OCI-LY1 (cell line): ENCODE measurements around the gene CACNA2D4.

Experiments used
- H2AFZ ChIP-seq: fragments of 200-600 bp; sonication (generic), shearing (Covaris generic); 2 replicates; pipeline ENCODE4 v1.6.0; 2014; ENCODE audit warnings: antibody characterized with exemption, mild to moderate bottlenecking, low read length
- H3F3A ChIP-seq: fragments of 200-600 bp; sonication (generic), shearing (Covaris generic); 2 replicates; pipeline ENCODE4 v1.6.0; 2014; ENCODE audit warnings: mild to moderate bottlenecking, antibody characterized with exemption, low read length, moderate library complexity; ENCODE audit not compliant: insufficient read depth
- H3K27ac ChIP-seq: fragments of 200-600 bp; sonication (generic); 2 replicates; pipeline ENCODE4 v1.5.1; 2014; ENCODE audit warnings: low read length, mixed run types, mild to moderate bottlenecking, low read depth; ENCODE audit not compliant: poor library complexity, severe bottlenecking
- H3K27me3 ChIP-seq: fragments of 200-600 bp; sonication (generic); 2 replicates; pipeline ENCODE4 v1.6.0; 2014; ENCODE audit warnings: antibody characterized with exemption, mild to moderate bottlenecking, low read length, moderate library complexity; ENCODE audit not compliant: insufficient read depth
- H3K36me3 ChIP-seq: fragments of 200-600 bp; sonication (generic); 2 replicates; pipeline ENCODE4 v1.6.1; 2014; ENCODE audit warnings: mild to moderate bottlenecking, antibody characterized with exemption, low read length, moderate library complexity, mixed read lengths; ENCODE audit not compliant: insufficient read depth
- H3K4me1 ChIP-seq: fragments of 200-600 bp; sonication (generic); 2 replicates; pipeline ENCODE4 v1.5.1; 2014; ENCODE audit warnings: mild to moderate bottlenecking, low read length, moderate library complexity; ENCODE audit not compliant: insufficient read depth, severe bottlenecking
- H3K4me2 ChIP-seq: fragments of 200-600 bp; sonication (generic), shearing (Covaris generic); 2 replicates; pipeline ENCODE4 v1.6.1; 2014; ENCODE audit warnings: low read length
- H3K4me3 ChIP-seq: fragments of 200-600 bp; sonication (generic); 2 replicates; pipeline ENCODE4 v1.5.1; 2014; ENCODE audit warnings: low read length, low read depth, mild to moderate bottlenecking, mixed read lengths; ENCODE audit not compliant: poor library complexity, severe bottlenecking
- H3K79me2 ChIP-seq: fragments of 200-600 bp; shearing (Covaris generic); 2 replicates; pipeline ENCODE4 v1.6.1; 2016; ENCODE audit warnings: mixed run types, low read length, mixed read lengths; ENCODE audit not compliant: insufficient read depth
- H3K9ac ChIP-seq: fragments of 200-600 bp; sonication (generic), shearing (Covaris generic); 2 replicates; pipeline ENCODE4 v1.6.1; 2014; ENCODE audit warnings: mild to moderate bottlenecking, low read length, mixed read lengths
- H3K9me2 ChIP-seq: fragments of 200-600 bp; sonication (generic), shearing (Covaris generic); 2 replicates; pipeline ENCODE4 v1.6.1; 2014; ENCODE audit warnings: low read depth, mild to moderate bottlenecking, low read length, mixed read lengths
- H3K9me3 ChIP-seq: fragments of 200-600 bp; shearing (Covaris generic); 2 replicates; pipeline ENCODE4 v1.6.1; 2014; ENCODE audit warnings: low read length, mixed read lengths
- H4K20me1 ChIP-seq: fragments of 200-600 bp; sonication (generic), shearing (Covaris generic); 2 replicates; pipeline ENCODE4 v1.6.0; 2016; ENCODE audit warnings: mild to moderate bottlenecking, low read length; ENCODE audit not compliant: insufficient read depth
- CTCF ChIP-seq: fragments of 200-600 bp; sonication (generic), shearing (Covaris generic); IDR thresholded peaks from 2 replicates; pipeline ENCODE4 v1.5.1; 2017; ENCODE audit warnings: mild to moderate bottlenecking, antibody characterized with exemption, low read length, moderate library complexity, mixed read lengths
- EZH2 ChIP-seq: fragments of 200-600 bp; sonication (generic), shearing (Covaris generic); IDR thresholded peaks from 2 replicates; pipeline ENCODE4 v1.8.0; 2017; ENCODE audit warnings: borderline replicate concordance, mixed run types, mild to moderate bottlenecking, antibody characterized with exemption, low read length, moderate library complexity, mixed read lengths

The CACNA2D4 gene

GRCh38 chr12:1810931-1811280 is 107.5 kb downstream of the CACNA2D4 start:
- Histone ChIP-seq H3K4me2 (no peak overlapping the region), H3K9me2 (no peaks in the 10 kb centered on the region), H3K9ac (no peak overlapping the region), H3K27ac (no peak overlapping the region), H3K4me3 (no peak overlapping the region), H3K79me2 (no peaks in the 10 kb centered on the region), H4K20me1 (no peaks in the 10 kb centered on the region), H2AFZ (no peak overlapping the region), H3K27me3 (0 out of 2 replicates have a peak, but pooled peaks cover 7% of the 10 kb centered on the region), H3F3A (no peaks in the 10 kb centered on the region), H3K9me3 (no peaks in the 10 kb centered on the region), H3K36me3 (no peaks in the 10 kb centered on the region), H3K4me1 (peaks cover 4% of the 10 kb centered on the region)
- TF ChIP-seq EZH2 (no peak), CTCF (no peak)

- Histone ChIP-seq H3K9me3 (no peaks in the 10 kb centered on the region), H3K27ac (no peak overlapping the region), H3K36me3 (no peaks in the 10 kb centered on the region), H3K79me2 (no peaks in the 10 kb centered on the region), H3K4me2 (no peak overlapping the region), H3K4me3 (no peak overlapping the region), H3K9ac (no peak overlapping the region), H3F3A (no peaks in the 10 kb centered on the region), H3K9me2 (no peaks in the 10 kb centered on the region), H3K4me1 (peaks cover 4% of the 10 kb centered on the region), H2AFZ (no peak overlapping the region), H3K27me3 (0 out of 2 replicates have a peak, but pooled peaks cover 4% of the 10 kb centered on the region), H4K20me1 (no peaks in the 10 kb centered on the region)
- TF ChIP-seq CTCF (no peak), EZH2 (no peak)
These were observed 108.1 kb downstream of the CACNA2D4 start for GRCh38 chr12:1810201-1810930.

DNA sequence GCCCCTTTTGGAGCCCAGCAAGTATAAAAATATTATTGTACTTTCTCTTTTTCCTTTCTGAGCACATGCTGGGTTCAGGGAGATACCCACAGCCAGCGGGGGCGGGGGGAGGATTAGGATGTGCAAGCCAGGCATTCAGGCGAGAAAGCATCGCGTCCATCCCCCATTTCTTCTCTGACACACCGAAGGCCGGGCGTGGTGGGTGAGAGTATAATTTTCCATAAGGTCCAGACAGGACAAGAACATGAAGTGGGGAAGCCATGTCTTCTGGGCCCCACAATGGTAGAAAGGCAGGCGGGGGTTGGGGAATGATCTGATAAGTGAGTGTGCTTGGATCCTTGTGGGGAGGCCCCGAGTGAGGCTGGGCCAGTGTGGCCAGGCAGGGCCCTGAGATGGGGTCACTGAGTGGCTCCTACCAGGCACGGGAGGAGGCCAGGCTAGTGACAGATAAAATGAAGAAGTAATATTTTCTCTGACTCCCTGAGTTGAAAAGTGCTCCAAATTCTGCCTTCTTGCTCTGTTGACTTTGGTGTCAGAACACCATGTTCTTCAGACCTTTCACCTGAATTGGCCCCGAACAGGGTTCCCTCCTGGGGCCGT is 108.8 kb downstream of the CACNA2D4 start:
- H3K4me3 ChIP-seq = no peak overlapping the region
- H3F3A ChIP-seq = no peaks in the 10 kb centered on the region
- H3K27me3 ChIP-seq = 0 out of 2 replicates have a peak, but pooled peaks cover 4% of the 10 kb centered on the region
- H4K20me1 ChIP-seq = no peaks in the 10 kb centered on the region
- H2AFZ ChIP-seq = no peak overlapping the region
- H3K9me3 ChIP-seq = no peaks in the 10 kb centered on the region
- H3K79me2 ChIP-seq = no peaks in the 10 kb centered on the region
- no peaks in the 10 kb centered on the region for H3K9me2 ChIP-seq
- peaks cover 8% of the 10 kb centered on the region for H3K4me1 ChIP-seq
- no peaks in the 10 kb centered on the region for H3K36me3 ChIP-seq
- no peak overlapping the region for H3K4me2 ChIP-seq
- H3K27ac ChIP-seq = no peak overlapping the region
- TF ChIP-seq EZH2 = no peak
- TF ChIP-seq CTCF = no peak
- H3K9ac ChIP-seq = no peak overlapping the region
